ENCODE results near the gene TMEM208. TPM values are rescaled to one million over a fixed set of nuclear protein-coding genes. Genes with fewer than 3 reads are reported as not detected.

Gene TMEM208
- total RNA-seq, 6 donors from 2014 or later, result 21.1 to 50.6 (median 48.5) TPM

DNA sequence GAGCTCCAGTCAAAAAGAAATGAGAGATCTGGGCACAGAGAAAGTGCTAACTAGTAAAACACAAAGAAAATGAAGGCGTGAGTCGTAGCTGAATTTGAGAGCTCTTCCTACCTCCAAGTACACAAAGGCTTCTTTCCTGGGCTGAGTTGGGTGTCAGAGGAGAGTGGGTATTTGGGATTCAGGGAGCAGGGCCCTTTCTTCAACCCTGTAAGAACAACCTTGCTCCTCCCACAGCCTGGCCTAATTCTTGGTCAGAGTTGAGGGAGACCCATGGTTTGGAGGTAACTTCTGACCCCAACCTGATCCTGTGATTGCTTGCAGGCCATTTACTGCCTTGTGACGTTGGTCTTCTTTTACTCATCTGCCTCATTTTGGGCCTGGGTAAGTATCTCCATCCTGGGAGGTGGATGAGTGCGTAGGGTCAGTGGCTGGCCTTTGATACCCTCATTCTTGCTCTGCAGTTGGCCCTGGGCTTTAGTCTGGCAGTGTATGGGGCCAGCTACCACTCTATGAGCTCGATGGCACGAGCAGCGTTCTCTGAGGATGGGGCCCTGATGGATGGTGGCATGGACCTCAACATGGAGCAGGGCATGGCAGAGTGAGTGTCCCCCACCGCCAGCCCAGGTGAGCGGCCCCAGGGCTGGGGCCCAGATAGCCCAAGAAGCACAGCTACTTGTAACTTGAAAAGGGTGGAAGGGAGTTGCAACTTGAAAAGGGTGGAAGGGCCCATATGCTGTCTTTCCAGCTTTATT is 1.3 kb downstream of the TMEM208 start:
- no peaks in the 10 kb centered on the region for H3K27me3 ChIP-seq
- DNase-seq (no peak), ATAC-seq (ENCODE audit: low FRiP score in 2 of 2) (no peak)
- peak overlapping the region in 3 of 4 donors; percentile 86 to 99 (median 93) for H3K4me3 ChIP-seq
- H3K36me3 ChIP-seq, result peaks cover 38 to 53% (median 49%) of the 10 kb centered on the region in 4 donors
- peaks cover 17 to 40% (median 27%) of the 10 kb centered on the region in 4 donors for H3K4me1 ChIP-seq
- H3K27ac ChIP-seq, result no peak overlapping the region
- WGBS, 2 donors, result 80 to 88% methylated on average over 7 to 9 of the region's 9 CpGs
- H3K9me3 ChIP-seq, result no peaks in the 10 kb centered on the region
- TF ChIP-seq EP300 (IDR thresholded peaks at IDR 0.05) (no peak), POLR2A (IDR thresholded peaks at IDR 0.05) (no peak), POLR2AphosphoS5 (IDR thresholded peaks at IDR 0.05) (no peak)
- TF ChIP-seq, protein P1, sequence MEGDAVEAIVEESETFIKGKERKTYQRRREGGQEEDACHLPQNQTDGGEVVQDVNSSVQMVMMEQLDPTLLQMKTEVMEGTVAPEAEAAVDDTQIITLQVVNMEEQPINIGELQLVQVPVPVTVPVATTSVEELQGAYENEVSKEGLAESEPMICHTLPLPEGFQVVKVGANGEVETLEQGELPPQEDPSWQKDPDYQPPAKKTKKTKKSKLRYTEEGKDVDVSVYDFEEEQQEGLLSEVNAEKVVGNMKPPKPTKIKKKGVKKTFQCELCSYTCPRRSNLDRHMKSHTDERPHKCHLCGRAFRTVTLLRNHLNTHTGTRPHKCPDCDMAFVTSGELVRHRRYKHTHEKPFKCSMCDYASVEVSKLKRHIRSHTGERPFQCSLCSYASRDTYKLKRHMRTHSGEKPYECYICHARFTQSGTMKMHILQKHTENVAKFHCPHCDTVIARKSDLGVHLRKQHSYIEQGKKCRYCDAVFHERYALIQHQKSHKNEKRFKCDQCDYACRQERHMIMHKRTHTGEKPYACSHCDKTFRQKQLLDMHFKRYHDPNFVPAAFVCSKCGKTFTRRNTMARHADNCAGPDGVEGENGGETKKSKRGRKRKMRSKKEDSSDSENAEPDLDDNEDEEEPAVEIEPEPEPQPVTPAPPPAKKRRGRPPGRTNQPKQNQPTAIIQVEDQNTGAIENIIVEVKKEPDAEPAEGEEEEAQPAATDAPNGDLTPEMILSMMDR (IDR thresholded peaks at IDR 0.05), result no peak

DNA sequence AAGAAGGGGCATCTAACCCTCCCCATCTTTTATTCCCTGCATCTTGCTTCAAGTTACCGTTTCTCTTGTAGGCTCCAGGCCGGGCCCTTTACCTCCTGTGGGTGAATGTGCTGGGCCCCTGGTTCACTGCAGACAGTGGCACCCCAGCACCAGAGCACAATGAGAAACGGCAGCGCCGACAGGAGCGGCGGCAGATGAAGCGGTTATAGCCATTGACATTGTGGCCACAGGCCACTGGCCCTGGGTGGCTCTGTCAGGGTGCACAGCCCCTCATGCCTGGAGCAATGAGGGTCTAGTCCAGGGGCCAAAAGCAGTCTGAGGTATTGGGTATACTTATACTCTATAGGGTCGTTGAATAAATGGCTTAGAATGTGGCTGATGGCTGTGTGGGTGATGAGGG is 2.0 kb downstream of the TMEM208 start:
- ATAC-seq (ENCODE audit: low FRiP score in 2 of 2), result no peak
- peaks cover 17 to 35% (median 23%) of the 10 kb centered on the region in 4 donors for H3K4me1 ChIP-seq
- WGBS, 2 donors, result 68 to 81% methylated on average over 3 to 9 of the region's 9 CpGs
- H3K36me3 ChIP-seq, result peaks cover 45 to 60% (median 56%) of the 10 kb centered on the region in 4 donors
- no peaks in the 10 kb centered on the region for H3K27me3 ChIP-seq
- TF ChIP-seq POLR2A (IDR thresholded peaks at IDR 0.05), result no peak
- H3K27ac ChIP-seq, result no peak overlapping the region
- no peak overlapping the region for H3K4me3 ChIP-seq
- no peaks in the 10 kb centered on the region for H3K9me3 ChIP-seq
- DNase-seq, result no peak

DNA sequence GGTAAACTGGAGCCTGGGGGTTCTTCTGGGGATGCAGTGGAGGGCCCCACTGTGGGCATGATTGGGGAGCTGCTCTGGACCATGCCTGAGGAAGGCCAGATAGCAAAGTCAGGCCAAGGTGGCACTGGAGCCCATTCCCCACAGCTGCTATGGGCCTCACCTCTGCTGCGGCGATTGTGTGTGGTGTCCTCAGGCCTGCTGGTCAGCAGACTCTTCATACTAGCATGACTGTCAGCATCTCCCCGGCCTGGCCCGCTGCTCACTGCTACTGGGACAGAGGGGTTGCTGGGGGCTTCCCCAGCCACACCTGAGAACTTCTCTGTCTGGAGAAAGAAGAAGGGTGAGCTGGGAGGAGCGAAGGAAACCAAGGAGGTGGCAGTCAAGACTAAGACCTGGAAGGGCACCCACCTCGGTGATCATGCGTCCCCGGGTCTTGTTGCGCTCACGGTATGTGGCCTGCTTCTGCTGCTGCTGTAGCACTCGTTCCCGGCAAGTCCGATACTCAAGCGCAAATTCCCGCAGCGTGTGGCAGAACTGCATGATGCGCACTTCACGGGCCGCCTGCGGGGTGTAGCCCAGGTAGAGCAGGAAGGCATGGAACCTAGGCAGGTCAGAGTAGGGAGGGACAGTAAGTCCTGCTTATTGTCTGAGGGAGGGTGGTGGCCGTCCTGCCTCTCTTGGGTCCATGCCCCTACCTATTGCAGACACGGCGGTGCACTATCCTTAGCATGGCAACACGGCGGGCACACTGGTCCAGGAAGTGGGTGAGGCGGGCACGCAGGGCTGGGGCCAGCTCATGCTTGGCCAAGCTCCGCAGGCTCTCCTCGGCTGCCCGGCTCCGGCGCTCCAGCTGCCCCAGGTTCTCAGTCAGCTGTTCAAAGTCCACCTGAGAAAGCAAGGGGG is 3.2 kb downstream of the TMEM208 start:
- Histone ChIP-seq H3K9me3 (no peaks in the 10 kb centered on the region), H3K36me3 (peaks cover 57 to 72% (median 68%) of the 10 kb centered on the region in 4 donors), H3K4me3 (no peak overlapping the region), H3K27ac (no peak overlapping the region), H3K27me3 (no peaks in the 10 kb centered on the region), H3K4me1 (peaks cover 17 to 27% (median 17%) of the 10 kb centered on the region in 4 donors)
- ATAC-seq (ENCODE audit: low FRiP score in 2 of 2) (no peak), DNase-seq (peak in 1 of 2 donors; percentile 77)
- 93% methylated on average over 23 to 27 of the region's 32 CpGs for WGBS, 2 donors
- TF ChIP-seq POLR2AphosphoS5 (IDR thresholded peaks at IDR 0.05), result no peak
- TF ChIP-seq, protein P1 (IDR thresholded peaks at IDR 0.05), result no peak
- no peak for TF ChIP-seq POLR2A (IDR thresholded peaks at IDR 0.05)
- no peak for TF ChIP-seq EP300 (IDR thresholded peaks at IDR 0.05)

DNA sequence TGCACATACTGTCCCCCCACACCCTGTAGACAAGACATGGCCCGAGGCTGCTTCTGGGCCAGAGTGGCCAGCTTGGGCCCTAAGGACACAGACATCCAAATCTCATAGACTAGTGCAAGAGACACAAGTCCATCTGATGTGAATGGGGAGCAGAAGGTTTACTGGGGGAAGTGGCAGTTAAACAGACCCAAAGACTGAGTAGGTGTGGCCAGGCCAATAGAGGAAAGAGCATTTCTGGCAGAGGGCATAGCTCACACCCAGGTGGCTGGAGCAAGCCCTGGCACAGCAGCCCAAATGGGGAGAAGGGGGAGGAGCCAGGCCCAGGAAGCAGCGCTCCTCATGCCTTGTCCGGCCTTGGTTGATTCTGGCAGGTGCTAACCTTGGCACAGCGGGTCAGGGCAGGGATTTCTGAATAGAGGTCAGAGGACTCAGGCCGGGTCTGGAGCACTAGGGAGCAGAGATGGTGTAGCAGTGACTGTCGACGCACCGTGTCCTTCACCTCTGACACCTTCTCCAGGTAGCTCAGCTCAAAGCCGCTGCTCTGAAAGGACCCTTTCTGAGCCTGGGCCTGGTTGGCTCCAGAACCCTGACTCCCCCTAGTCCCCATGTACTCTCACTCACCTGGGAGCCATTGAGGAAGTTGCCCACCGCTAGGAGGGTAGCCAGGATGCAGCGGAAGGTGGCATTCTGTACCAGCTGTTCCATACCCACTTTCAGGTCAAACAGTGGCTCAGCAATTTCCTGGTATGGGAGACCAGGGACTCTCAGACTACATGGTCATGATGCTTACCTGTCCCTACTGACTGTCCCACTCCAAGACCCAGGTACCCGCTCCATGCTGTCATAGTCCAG is 4.1 kb downstream of the TMEM208 start:
- Histone ChIP-seq H3K27ac (no peak overlapping the region), H3K4me3 (no peak overlapping the region), H3K9me3 (no peaks in the 10 kb centered on the region), H3K36me3 (peaks cover 63 to 81% (median 77%) of the 10 kb centered on the region in 4 donors), H3K27me3 (no peaks in the 10 kb centered on the region), H3K4me1 (peaks cover 14 to 25% (median 15%) of the 10 kb centered on the region in 4 donors)
- TF ChIP-seq POLR2AphosphoS5 (IDR thresholded peaks at IDR 0.05), result no peak
- TF ChIP-seq, protein P1 (IDR thresholded peaks at IDR 0.05), result no peak
- TF ChIP-seq POLR2A (IDR thresholded peaks at IDR 0.05), result no peak
- TF ChIP-seq EP300 (IDR thresholded peaks at IDR 0.05), result no peak
- DNase-seq, result no peak
- 90 to 91% methylated on average over 6 to 12 of the region's 12 CpGs for WGBS, 2 donors
- no peak for ATAC-seq (ENCODE audit: low FRiP score in 2 of 2)
